ENCODE results near the gene CARD10. TPM values are rescaled to one million over a fixed set of nuclear protein-coding genes. Genes with fewer than 3 reads are reported as not detected.
A peak's percentile ranks its signal among the peaks of the same experiment; 100 is the strongest.

Gene CARD10
- total RNA-seq, 1 experiment from 2014 or later, result 17.5 TPM

- Mint-ChIP-seq H3K4me1 (peaks cover 54% of the 10 kb centered on the region), H3K27ac (peak overlapping the region; percentile 27; the same call in 1 of the 2 replicates), H3K4me3 (no peak overlapping the region), H3K9me3 (no peaks in the 10 kb centered on the region), H3K36me3 (no peaks in the 10 kb centered on the region), H3K27me3 (ENCODE audit: low read depth) (no peaks in the 10 kb centered on the region)
- POLR2A ChIA-PET, result no interaction called here
- DNase-seq (ENCODE audit: low spot score) (no peak), ATAC-seq (no peak)
- CTCF ChIA-PET, result interaction anchor here (0.6 to 10.8 kb wide), 7 partner anchors 10 to 183 kb away, joined by 3 to 175 read pairs (median 11); no protein-coding TSS in a partner anchor
- TF ChIP-seq NFE2L1 (CRISPR knock-in tag; IDR thresholded peaks at IDR 0.05) (no peak), TP53 (CRISPR knock-in tag; IDR thresholded peaks at IDR 0.05) (no peak), ETV6 (CRISPR knock-in tag; IDR thresholded peaks at IDR 0.05) (no peak), ZNF232 (CRISPR knock-in tag; IDR thresholded peaks at IDR 0.05) (no peak), ZNF317 (CRISPR knock-in tag; IDR thresholded peaks at IDR 0.05; ENCODE audit: borderline replicate concordance, low read depth) (no peak), STAT6 (CRISPR knock-in tag; conservative IDR thresholded peaks at IDR 0.05; ENCODE audit: low read depth) (no peak), OVOL2 (CRISPR knock-in tag; IDR thresholded peaks at IDR 0.05; ENCODE audit: borderline replicate concordance) (no peak), ZNF425 (CRISPR knock-in tag; conservative IDR thresholded peaks at IDR 0.05) (no peak), ZNF396 (CRISPR knock-in tag; IDR thresholded peaks at IDR 0.05; ENCODE audit: borderline replicate concordance) (no peak)
- TF ChIP-seq, protein P1, sequence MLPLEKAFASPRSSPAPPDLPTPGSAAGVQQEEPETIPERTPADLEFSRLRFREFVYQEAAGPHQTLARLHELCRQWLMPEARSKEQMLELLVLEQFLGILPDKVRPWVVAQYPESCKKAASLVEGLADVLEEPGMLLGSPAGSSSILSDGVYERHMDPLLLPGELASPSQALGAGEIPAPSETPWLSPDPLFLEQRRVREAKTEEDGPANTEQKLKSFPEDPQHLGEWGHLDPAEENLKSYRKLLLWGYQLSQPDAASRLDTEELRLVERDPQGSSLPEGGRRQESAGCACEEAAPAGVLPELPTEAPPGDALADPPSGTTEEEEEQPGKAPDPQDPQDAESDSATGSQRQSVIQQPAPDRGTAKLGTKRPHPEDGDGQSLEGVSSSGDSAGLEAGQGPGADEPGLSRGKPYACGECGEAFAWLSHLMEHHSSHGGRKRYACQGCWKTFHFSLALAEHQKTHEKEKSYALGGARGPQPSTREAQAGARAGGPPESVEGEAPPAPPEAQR (CRISPR knock-in tag; IDR thresholded peaks at IDR 0.05), result no peak
- TF ChIP-seq, protein P2, sequence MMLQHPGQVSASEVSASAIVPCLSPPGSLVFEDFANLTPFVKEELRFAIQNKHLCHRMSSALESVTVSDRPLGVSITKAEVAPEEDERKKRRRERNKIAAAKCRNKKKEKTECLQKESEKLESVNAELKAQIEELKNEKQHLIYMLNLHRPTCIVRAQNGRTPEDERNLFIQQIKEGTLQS (CRISPR knock-in tag; conservative IDR thresholded peaks at IDR 0.05), result no peak
- TF ChIP-seq, protein P3, sequence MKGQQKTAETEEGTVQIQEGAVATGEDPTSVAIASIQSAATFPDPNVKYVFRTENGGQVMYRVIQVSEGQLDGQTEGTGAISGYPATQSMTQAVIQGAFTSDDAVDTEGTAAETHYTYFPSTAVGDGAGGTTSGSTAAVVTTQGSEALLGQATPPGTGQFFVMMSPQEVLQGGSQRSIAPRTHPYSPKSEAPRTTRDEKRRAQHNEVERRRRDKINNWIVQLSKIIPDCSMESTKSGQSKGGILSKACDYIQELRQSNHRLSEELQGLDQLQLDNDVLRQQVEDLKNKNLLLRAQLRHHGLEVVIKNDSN (CRISPR knock-in tag; IDR thresholded peaks at IDR 0.05), result no peak
- TF ChIP-seq, protein P4, sequence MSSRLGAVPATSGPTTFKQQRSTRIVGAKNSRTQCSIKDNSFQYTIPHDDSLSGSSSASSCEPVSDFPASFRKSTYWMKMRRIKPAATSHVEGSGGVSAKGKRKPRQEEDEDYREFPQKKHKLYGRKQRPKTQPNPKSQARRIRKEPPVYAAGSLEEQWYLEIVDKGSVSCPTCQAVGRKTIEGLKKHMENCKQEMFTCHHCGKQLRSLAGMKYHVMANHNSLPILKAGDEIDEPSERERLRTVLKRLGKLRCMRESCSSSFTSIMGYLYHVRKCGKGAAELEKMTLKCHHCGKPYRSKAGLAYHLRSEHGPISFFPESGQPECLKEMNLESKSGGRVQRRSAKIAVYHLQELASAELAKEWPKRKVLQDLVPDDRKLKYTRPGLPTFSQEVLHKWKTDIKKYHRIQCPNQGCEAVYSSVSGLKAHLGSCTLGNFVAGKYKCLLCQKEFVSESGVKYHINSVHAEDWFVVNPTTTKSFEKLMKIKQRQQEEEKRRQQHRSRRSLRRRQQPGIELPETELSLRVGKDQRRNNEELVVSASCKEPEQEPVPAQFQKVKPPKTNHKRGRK (CRISPR knock-in tag; IDR thresholded peaks at IDR 0.05; ENCODE audit: borderline replicate concordance), result no peak
Measured at GRCh38 chr22:37487571-37487970, 31.6 kb downstream of the CARD10 start.

DNA sequence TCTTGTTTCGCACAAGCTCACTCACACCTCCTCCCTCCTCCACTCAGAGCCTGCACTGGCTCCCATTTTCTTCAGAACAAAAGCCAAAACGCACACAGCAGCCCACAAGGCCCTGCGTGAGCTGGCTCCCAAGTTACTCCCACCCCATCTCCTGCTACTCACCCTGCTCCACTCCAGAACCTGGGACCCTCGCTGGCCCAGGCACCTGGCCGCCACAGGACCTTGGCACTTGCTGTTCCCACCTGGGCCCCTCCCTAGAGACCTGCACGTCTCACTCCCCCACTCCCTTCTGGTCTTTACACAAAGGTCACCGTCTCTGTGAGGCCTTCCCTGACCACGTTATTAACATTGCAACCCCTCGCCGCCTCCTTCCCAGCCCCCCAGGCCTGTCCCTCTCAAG lies 32.1 kb downstream of the CARD10 start:
- no peaks in the 10 kb centered on the region for H3K9me3 Mint-ChIP-seq
- ChIA-PET CTCF (interaction anchor here (1.0 to 10.8 kb wide), 11 partner anchors 10 to 509 kb away, joined by 3 to 175 read pairs (median 6); no protein-coding TSS in a partner anchor), POLR2A (interaction anchor here (1.1 kb wide), 1 partner anchor 12 kb away, joined by 3 read pairs; no protein-coding TSS in a partner anchor)
- no peak for DNase-seq (ENCODE audit: low spot score)
- TF ChIP-seq ZNF121 (CRISPR knock-in tag; IDR thresholded peaks at IDR 0.05) (0 out of 2 replicates have a peak, but pooled peaks have one; percentile 37), STAT6 (CRISPR knock-in tag; conservative IDR thresholded peaks at IDR 0.05; ENCODE audit: low read depth) (no peak), GTF2I (CRISPR knock-in tag; conservative IDR thresholded peaks at IDR 0.05) (0 out of 2 replicates have a peak, but pooled peaks have one; percentile 7)
- no peaks in the 10 kb centered on the region for H3K27me3 Mint-ChIP-seq (ENCODE audit: low read depth)
- no peak for ATAC-seq
- H3K4me1 Mint-ChIP-seq, result peaks cover 54% of the 10 kb centered on the region
- no peaks in the 10 kb centered on the region for H3K36me3 Mint-ChIP-seq
- H3K4me3 Mint-ChIP-seq, result peak overlapping the region; percentile 56; the same call in 1 of the 2 replicates
- H3K27ac Mint-ChIP-seq, result peak overlapping the region; percentile 27; the same call in 1 of the 2 replicates

Data from WTC11 (cell line).